ENCODE measurements around the gene STPG3.

STPG3 gene

DNA sequence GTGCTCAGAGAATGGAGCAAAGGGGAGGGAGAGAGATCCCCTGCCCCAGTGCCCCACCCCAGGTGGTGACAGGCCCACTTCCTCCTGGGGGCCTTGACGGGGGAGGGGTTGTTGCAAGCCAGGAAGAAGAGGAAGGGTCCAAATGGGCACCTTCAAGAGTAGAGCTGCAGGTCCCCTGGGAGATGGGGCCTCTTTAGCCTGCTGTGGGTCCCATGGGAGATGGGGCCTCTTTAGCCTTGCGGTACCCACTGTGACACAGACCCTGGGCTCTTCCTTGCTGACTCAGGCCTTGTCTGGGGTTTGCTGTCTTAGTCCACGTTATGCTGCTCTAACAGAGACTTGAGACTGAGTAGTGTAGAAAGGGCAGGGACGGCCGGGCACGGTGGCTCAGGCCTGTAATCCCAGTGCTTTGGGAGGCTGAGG, 16.9 kb downstream of the STPG3 start:
- no peak for TF ChIP-seq CTCF (conservative IDR thresholded peaks at IDR 0.05)
- H3K27ac ChIP-seq, result peak overlapping the region; percentile 99

DNA sequence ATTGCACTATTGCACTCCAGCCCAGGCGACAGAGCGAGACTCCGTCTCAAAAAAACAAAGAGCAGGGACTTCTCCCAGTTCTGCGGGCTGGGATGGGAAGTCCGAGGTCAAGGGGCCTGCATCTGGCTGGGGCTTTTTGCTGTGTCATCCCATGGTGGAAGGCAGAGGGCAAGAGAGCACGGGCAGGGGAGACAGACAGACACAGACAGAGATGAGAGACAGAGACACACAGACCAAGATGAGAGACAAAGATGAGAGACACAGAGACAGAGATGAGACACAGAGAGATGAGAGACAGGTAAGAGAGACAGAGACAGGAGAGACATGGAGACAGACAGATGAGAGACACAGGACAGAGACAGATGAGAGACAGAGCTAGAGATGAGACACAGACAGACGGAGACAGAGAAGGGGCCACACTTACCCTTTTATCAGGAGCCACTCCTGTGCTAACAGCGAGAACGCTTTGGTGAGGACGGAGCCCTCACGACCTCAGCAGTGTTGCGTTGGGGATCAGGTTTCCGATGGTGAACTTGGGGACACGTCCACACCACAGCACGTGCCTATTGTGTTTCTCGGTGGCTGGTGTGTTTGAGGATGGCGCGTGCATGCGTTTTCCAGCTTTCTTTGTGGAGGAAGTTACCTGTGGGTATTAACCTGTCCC, 17.6 kb downstream of the STPG3 start:
- H3K27ac ChIP-seq, result peak overlapping the region; percentile 99
- TF ChIP-seq CTCF (conservative IDR thresholded peaks at IDR 0.05), result no peak

GRCh38 chr9:137269231-137269772, 18.2 kb downstream of the STPG3 start:
- H3K27ac ChIP-seq, result peak overlapping the region; percentile 99
- no peak for TF ChIP-seq CTCF (conservative IDR thresholded peaks at IDR 0.05)

DNA sequence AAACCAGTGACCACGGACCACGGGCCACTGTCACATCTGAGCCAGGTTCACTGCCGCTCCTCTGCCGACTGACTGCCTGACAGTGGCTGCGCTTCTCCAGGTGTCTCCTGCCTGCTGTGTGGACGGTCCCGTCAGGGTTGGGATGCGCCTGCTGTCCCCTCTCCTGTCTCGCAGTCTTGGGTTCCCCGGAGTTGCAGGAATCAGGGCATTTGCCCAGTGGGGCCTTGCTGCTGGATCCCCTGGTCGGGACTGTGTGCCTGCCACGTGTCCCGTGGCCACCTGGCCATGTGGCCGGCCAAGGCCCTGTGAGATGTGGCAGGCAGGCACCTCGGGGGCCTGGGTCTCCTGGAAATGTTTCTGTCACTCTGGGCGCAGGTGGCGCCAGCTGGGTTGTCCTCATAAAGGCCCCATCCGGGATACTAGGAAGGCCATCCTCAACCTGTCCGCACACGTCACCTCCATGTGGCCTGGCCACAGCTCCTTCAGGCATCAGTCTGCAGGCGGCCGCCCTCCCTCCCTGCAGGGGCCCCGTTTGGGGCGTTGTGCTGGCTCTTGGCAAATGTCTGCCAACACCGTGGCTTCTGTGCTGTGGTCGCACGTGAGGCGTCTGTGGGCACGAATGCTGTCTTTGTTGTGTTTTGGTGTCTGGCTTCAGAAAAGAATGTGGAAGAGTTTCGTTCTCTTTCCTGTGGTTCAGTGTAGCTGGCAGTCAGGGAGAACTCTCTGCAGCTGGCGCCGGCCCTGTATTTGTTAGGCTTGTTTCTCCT, 20.0 kb downstream of the STPG3 start:
- H3K27ac ChIP-seq, result peak overlapping the region; percentile 99
- no peak for TF ChIP-seq CTCF (conservative IDR thresholded peaks at IDR 0.05)

GRCh38 chr9:137271696-137272076, 20.6 kb downstream of the STPG3 start:
- H3K27ac ChIP-seq, result peak overlapping the region; percentile 99

DNA sequence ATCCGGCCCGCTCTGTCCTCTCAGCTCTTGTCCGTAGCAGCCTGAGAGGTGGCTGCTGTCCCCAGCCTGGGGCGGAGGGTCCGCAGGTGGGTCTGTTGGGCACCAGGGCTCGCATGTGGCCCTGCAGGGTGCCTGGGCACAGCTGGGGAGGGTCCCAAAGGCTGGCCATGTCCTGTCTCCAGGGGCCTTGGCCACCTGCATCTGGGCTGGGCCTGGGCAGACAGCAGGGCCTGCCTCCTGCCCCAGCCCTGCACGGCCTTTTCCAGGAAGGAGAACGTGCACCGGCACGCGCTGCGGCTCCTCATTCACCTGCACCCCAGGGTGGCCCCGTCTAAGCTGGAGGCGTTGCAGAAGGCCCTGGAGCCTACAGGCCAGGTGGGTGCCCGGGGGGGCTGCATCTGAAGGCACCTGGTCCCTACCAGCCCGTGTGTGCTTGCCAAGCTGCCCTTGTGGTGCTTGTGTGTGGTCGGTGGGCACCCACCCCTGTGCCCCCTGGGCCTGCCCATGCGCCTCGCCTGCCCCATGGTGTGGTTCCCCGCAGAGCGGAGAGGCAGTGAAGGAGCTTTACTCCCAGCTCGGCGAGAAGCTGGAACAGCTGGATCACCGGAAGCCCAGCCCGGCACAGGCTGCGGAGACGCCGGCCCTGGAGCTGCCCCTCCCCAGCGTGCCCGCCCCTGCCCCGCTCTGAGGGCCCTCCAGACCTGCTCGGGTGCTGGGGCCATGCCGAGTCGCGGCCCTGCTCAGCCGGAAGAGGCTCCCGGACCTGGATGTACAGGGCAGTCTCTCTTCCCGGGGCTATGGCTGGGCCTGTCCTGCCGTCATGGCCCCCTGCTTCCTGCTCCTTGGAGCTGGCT, 21.4 kb downstream of the STPG3 start:
- TF ChIP-seq CTCF (conservative IDR thresholded peaks at IDR 0.05), result no peak
- peak overlapping the region; percentile 99 for H3K27ac ChIP-seq

More at GRCh38 chr9:137271696-137272076, 20.6 kb downstream of the STPG3 start:
- no peak for TF ChIP-seq CTCF (conservative IDR thresholded peaks at IDR 0.05)

DNA sequence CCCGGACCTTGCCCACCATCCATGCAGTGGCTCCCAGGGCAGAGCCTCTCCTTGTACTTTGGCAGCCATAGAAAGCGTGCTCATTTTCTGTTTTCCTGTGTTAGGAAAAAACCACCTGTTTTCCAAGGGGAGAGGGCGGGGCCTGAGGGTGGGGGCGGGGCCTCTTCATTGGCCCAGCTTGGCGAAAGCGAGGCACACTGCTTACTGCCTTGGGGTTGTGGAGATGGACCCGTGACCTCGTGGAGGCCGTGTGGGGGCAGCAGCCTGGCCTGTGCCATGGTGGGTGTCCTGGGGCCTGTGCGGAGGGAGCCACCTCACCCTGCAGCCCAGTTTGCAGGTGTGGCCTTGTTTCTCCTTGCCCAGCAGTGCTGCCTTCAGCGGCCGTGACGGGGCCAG, 22.0 kb downstream of the STPG3 start:
- H3K27ac ChIP-seq, result peak overlapping the region; percentile 99
- no peak for TF ChIP-seq CTCF (conservative IDR thresholded peaks at IDR 0.05)

All from VCaP (cell line).